HG03196 (cell line): ENCODE results near the gene RASA3.

Experiments
- ATAC-seq: cut with Tn5 transposase; IDR thresholded peaks from one replicate; pipeline ENCODE4 v1.9.1; 2021; ENCODE audit not compliant: unreplicated experiment

The RASA3 gene

GRCh38 chr13:113928685-113929627, 203.5 kb downstream of the RASA3 start:
- no peak for ATAC-seq
